Karpas-422 (cell line): ENCODE measurements around the gene PREPL. TPM values are rescaled to one million over a fixed set of nuclear protein-coding genes. Genes with fewer than 3 reads are reported as not detected.

Experiments used
- DNase-seq: peaks from one replicate; pipeline ENCODE4 v3.0.0-alpha.2; 2015
- H2AFZ ChIP-seq: fragments of 200-600 bp; sonication (generic); 2 replicates; pipeline ENCODE4 v1.6.1; 2014; ENCODE audit warnings: antibody characterized with exemption, low read length, mixed read lengths
- H3K27ac ChIP-seq: fragments of 200-600 bp; sonication (generic); 2 replicates; pipeline ENCODE4 v1.5.1; 2014; ENCODE audit warnings: mild to moderate bottlenecking, low read length, moderate library complexity
- H3K27me3 ChIP-seq: fragments of 200-600 bp; sonication (generic); 2 replicates; pipeline ENCODE4 v1.6.1; 2014; ENCODE audit warnings: low read length, mixed read lengths
- H3K36me3 ChIP-seq: fragments of 200-600 bp; sonication (generic); 2 replicates; pipeline ENCODE4 v1.6.1; 2014; ENCODE audit warnings: low read length, mixed read lengths; ENCODE audit not compliant: insufficient read depth
- H3K4me1 ChIP-seq: fragments of 200-600 bp; sonication (generic); 2 replicates; pipeline ENCODE4 v1.6.1; 2014; ENCODE audit warnings: mild to moderate bottlenecking, low read length, mixed read lengths
- H3K4me2 ChIP-seq: fragments of 200-600 bp; sonication (generic); 2 replicates; pipeline ENCODE4 v1.6.1; 2014; ENCODE audit warnings: low read length, low read depth, mild to moderate bottlenecking; ENCODE audit not compliant: poor library complexity, severe bottlenecking
- H3K4me3 ChIP-seq: fragments of 200-600 bp; sonication (generic); 2 replicates; pipeline ENCODE4 v1.5.1; 2014; ENCODE audit warnings: mild to moderate bottlenecking, antibody characterized with exemption, low read length, mixed read lengths
- H3K79me2 ChIP-seq: fragments of 200-600 bp; sonication (generic); 2 replicates; pipeline ENCODE4 v1.6.1; 2014; ENCODE audit warnings: mild to moderate bottlenecking, low read length, mixed read lengths
- H3K9ac ChIP-seq: fragments of 200-600 bp; sonication (generic); 2 replicates; pipeline ENCODE4 v1.6.0; 2014; ENCODE audit warnings: low read length
- H3K9me2 ChIP-seq: fragments of 200-600 bp; sonication (generic), shearing (Covaris generic); replicated peaks from 2 replicates; pipeline ENCODE4 v1.6.0; 2014; ENCODE audit warnings: mild to moderate bottlenecking, low read length, moderate library complexity; ENCODE audit not compliant: insufficient read depth
- H3K9me3 ChIP-seq: fragments of 300-700, 200-600 bp; sonication (generic); 2 replicates; pipeline ENCODE4 v1.6.1; 2014; ENCODE audit warnings: low read length, mixed read lengths
- H4K20me1 ChIP-seq: fragments of 200-600 bp; sonication (generic); 2 replicates; pipeline ENCODE4 v1.6.1; 2014; ENCODE audit warnings: mild to moderate bottlenecking, antibody characterized with exemption, low read length, low read depth; ENCODE audit not compliant: insufficient read depth
- total RNA-seq: library from RNA; depleted of rRNA; stranded (reverse); fragments of >200 nt; shearing (Covaris generic); gene quantifications from 2 replicates; pipeline ENCODE4 v1.2.3, GENCODE V29; 2014; ENCODE audit warnings: low replicate concordance

Gene PREPL
- total RNA-seq, 1 experiment from 2014 or later, result 80.8 TPM

DNA sequence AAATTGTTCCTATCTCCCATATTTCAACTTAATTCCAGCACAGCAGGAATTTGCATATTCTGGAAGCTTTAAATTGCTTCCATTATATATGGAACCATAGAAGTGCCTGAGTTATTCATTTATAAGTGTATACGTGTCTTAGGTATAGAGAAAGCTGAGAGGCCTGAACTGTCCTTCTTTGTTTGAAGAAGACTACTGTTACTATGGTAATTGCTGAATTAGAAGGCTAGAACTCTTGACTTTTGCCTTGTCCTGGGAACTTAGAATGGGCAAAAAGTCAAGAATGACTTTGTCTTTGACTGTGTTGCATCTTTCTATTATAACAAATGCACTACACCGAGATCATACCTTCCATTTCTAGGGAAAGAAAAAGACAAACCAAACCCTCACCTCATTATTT is 16.2 kb upstream of the PREPL start:
- H3K4me1 ChIP-seq, result peaks cover 1% of the 10 kb centered on the region
- H3K27me3 ChIP-seq, result no peaks in the 10 kb centered on the region
- no peak for DNase-seq

DNA sequence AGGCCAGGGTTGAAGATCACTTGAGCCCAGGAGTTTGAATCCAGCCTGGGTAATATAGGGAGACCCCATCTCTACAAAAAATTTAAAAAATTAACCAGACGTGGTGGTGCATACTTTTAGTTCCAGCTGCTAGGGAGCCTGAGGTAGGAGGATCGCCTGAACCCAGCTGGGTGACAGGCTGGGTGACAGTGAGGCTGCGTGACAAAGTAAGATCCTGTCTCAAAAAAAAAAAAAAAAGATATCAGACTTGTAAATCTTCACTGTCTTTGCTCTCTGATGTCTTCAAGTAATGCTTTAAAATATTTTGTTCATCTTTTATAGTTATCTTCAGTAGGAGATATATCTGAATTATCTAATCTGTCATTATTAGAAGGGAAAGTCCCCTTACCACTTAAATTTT is 11.0 kb upstream of the PREPL start:
- Histone ChIP-seq H4K20me1 (no peaks in the 10 kb centered on the region), H3K27ac (no peak overlapping the region), H3K4me3 (no peak overlapping the region), H3K27me3 (no peaks in the 10 kb centered on the region), H3K36me3 (no peaks in the 10 kb centered on the region; the same call in 1 of the 2 replicates), H3K4me1 (peaks cover 16% of the 10 kb centered on the region), H3K9ac (no peak overlapping the region), H3K9me2 (no peaks in the 10 kb centered on the region), H3K4me2 (no peak overlapping the region), H3K79me2 (peaks cover 67% of the 10 kb centered on the region), H2AFZ (no peak overlapping the region), H3K9me3 (no peaks in the 10 kb centered on the region)
- DNase-seq, result no peak

More for the DNA sequence above, 16.2 kb upstream of the PREPL start:
- Histone ChIP-seq H3K36me3 (no peaks in the 10 kb centered on the region; the same call in 1 of the 2 replicates), H3K9ac (no peak overlapping the region), H3K27ac (no peak overlapping the region), H3K79me2 (peaks cover 47% of the 10 kb centered on the region), H2AFZ (no peak overlapping the region), H4K20me1 (no peaks in the 10 kb centered on the region), H3K9me2 (no peaks in the 10 kb centered on the region), H3K4me2 (no peak overlapping the region), H3K4me3 (no peak overlapping the region), H3K9me3 (no peaks in the 10 kb centered on the region)

DNA sequence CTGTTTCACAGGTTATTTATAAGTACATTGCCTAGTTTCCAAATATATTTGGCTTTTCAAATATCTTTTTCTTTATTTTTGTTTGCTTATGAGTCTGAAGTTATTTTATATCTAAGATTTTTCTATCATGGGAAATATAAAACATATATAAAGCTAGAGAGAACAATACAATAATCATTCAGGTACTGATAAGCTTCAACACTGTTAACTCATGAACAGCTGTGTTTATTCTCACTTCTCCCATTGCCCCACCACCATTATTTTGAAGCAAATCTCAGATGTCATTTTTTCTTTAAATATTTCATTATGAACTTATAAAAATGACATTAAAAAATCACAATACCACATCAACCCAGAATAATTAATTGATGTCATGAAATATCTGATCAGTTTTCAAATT is 10.2 kb upstream of the PREPL start:
- Histone ChIP-seq H3K4me3 (no peak overlapping the region), H3K4me1 (peaks cover 16% of the 10 kb centered on the region), H3K9me2 (no peaks in the 10 kb centered on the region), H3K27ac (no peak overlapping the region), H3K4me2 (no peak overlapping the region), H3K9me3 (no peaks in the 10 kb centered on the region), H3K79me2 (peaks cover 69% of the 10 kb centered on the region), H2AFZ (no peak overlapping the region), H4K20me1 (no peaks in the 10 kb centered on the region), H3K27me3 (no peaks in the 10 kb centered on the region), H3K36me3 (no peaks in the 10 kb centered on the region; the same call in 1 of the 2 replicates), H3K9ac (no peak overlapping the region)
- no peak for DNase-seq

- Histone ChIP-seq H3K27me3 (no peaks in the 10 kb centered on the region), H3K4me3 (no peak overlapping the region), H3K9ac (no peak overlapping the region), H3K9me3 (no peaks in the 10 kb centered on the region), H2AFZ (no peak overlapping the region), H3K4me1 (peaks cover 16% of the 10 kb centered on the region), H3K27ac (no peak overlapping the region), H3K36me3 (no peaks in the 10 kb centered on the region; the same call in 1 of the 2 replicates), H3K4me2 (no peak overlapping the region), H4K20me1 (no peaks in the 10 kb centered on the region), H3K79me2 (peaks cover 78% of the 10 kb centered on the region), H3K9me2 (no peaks in the 10 kb centered on the region)
- DNase-seq, result no peak
Measured at GRCh38 chr2:44369392-44369791, 8.1 kb upstream of the PREPL start.

DNA sequence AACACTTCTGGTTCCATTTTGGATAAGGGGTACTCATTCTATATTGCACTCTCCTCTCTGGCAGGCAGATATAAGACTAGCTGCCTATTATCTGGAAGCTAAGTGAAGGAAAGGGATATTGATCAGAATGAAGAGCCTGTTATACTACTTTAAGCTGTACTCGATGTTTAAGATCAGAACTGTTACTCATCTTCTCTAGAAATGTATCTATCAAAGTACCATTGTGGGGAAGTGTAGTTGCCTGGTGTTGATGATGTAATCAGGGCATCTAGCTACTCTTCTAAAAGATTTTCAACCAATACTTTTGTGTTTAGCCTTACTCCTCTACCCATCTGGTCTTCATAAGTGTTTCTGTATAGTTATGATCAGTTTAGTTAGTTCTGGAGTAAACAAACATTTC is 6.3 kb upstream of the PREPL start:
- Histone ChIP-seq H2AFZ (no peak overlapping the region), H3K9ac (no peak overlapping the region), H3K36me3 (no peaks in the 10 kb centered on the region), H4K20me1 (no peaks in the 10 kb centered on the region), H3K4me1 (peaks cover 29% of the 10 kb centered on the region), H3K27ac (no peak overlapping the region), H3K9me2 (no peaks in the 10 kb centered on the region), H3K9me3 (no peaks in the 10 kb centered on the region), H3K4me2 (no peak overlapping the region), H3K79me2 (peaks cover 90% of the 10 kb centered on the region), H3K4me3 (no peak overlapping the region), H3K27me3 (no peaks in the 10 kb centered on the region)
- DNase-seq, result no peak

DNA sequence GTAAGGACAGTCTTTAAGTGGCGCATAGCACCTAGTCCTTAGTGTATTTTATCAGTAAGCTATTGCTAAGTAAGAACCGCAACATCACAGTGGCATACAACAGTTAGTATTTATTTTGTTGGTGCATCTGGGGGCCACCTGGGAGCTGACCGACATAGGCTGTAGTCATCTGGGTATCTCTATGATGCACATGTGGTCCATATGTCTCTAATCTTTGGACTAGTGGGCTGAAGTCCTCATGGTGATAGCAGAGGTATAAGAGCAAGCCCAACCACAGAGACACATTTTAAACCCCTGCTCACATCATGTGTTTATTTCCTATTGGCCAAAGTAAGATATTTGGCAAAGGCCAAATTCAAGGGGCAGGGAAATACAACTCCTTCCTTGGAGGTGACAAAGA is 3.3 kb upstream of the PREPL start:
- Histone ChIP-seq H3K79me2 (peaks cover 86% of the 10 kb centered on the region), H4K20me1 (no peaks in the 10 kb centered on the region), H3K4me1 (peaks cover 24% of the 10 kb centered on the region), H3K4me3 (no peak overlapping the region), H3K9me3 (no peaks in the 10 kb centered on the region), H3K9me2 (no peaks in the 10 kb centered on the region), H3K4me2 (peak overlapping the region; percentile 20), H2AFZ (no peak overlapping the region), H3K27ac (no peak overlapping the region), H3K27me3 (no peaks in the 10 kb centered on the region), H3K9ac (no peak overlapping the region), H3K36me3 (no peaks in the 10 kb centered on the region)
- no peak for DNase-seq

- Histone ChIP-seq H3K9ac (peak overlapping the region; percentile 80), H3K9me3 (no peaks in the 10 kb centered on the region), H3K4me2 (peak overlapping the region; percentile 82), H3K27ac (peak overlapping the region; percentile 66), H3K4me3 (peak overlapping the region; percentile 79), H3K27me3 (no peaks in the 10 kb centered on the region), H4K20me1 (no peaks in the 10 kb centered on the region), H3K79me2 (peaks cover 88% of the 10 kb centered on the region), H2AFZ (peak overlapping the region; percentile 94), H3K36me3 (no peaks in the 10 kb centered on the region), H3K4me1 (peaks cover 35% of the 10 kb centered on the region), H3K9me2 (no peaks in the 10 kb centered on the region)
- peak; percentile 87 for DNase-seq
Measured at GRCh38 chr2:44362207-44363015, 1.1 kb upstream of the PREPL start.

DNA sequence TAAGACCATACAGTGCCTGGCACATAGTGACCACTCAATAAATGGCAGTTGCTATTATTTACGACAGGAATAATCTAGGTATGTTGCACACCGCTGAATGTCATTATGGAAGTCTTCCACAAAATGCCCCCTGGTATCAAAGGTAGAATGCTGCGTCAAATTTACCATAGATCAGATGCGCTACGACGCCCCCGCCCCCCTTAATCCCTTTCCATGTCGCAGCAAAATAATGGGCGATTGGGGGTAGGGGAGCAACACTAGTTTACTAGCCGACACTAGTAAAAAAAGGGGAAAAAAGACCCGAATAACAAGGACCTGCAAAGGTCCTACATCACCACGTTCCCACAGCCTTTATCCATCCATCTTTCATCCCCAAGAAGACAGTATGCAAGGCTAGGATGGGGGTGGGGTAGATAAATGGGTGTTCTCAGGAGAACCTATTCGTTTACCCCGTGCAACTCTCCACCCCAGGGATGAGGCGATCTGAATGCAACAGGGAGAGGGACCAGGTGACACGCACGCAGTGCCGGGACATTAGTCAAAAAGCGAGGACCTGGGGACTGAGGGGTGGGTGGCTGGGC is 455 bp downstream of the PREPL start:
- H3K4me3 ChIP-seq, result peak overlapping the region; percentile 79
- H3K79me2 ChIP-seq, result peaks cover 91% of the 10 kb centered on the region
- H3K9ac ChIP-seq, result peak overlapping the region; percentile 80
- peaks cover 35% of the 10 kb centered on the region for H3K4me1 ChIP-seq
- peak overlapping the region; percentile 82 for H3K4me2 ChIP-seq
- no peaks in the 10 kb centered on the region for H3K9me2 ChIP-seq
- H3K9me3 ChIP-seq, result no peaks in the 10 kb centered on the region
- peak overlapping the region; percentile 79; the same call in 1 of the 2 replicates for H2AFZ ChIP-seq
- no peak for DNase-seq
- no peaks in the 10 kb centered on the region for H4K20me1 ChIP-seq
- H3K27ac ChIP-seq, result peak overlapping the region; percentile 85
- no peaks in the 10 kb centered on the region for H3K36me3 ChIP-seq
- H3K27me3 ChIP-seq, result no peaks in the 10 kb centered on the region
